ENCODE measurements around the gene SPHK2. TPM values are rescaled to one million over a fixed set of nuclear protein-coding genes. Genes with fewer than 3 reads are reported as not detected.
"Not testable (repeated sequence)": the region's sequence is repeated elsewhere in the genome, so short reads cannot be mapped to it uniquely, and the experiment has no call there.

Gene SPHK2
- 8.9 and 21.2 TPM in 2 replicates for total RNA-seq

DNA sequence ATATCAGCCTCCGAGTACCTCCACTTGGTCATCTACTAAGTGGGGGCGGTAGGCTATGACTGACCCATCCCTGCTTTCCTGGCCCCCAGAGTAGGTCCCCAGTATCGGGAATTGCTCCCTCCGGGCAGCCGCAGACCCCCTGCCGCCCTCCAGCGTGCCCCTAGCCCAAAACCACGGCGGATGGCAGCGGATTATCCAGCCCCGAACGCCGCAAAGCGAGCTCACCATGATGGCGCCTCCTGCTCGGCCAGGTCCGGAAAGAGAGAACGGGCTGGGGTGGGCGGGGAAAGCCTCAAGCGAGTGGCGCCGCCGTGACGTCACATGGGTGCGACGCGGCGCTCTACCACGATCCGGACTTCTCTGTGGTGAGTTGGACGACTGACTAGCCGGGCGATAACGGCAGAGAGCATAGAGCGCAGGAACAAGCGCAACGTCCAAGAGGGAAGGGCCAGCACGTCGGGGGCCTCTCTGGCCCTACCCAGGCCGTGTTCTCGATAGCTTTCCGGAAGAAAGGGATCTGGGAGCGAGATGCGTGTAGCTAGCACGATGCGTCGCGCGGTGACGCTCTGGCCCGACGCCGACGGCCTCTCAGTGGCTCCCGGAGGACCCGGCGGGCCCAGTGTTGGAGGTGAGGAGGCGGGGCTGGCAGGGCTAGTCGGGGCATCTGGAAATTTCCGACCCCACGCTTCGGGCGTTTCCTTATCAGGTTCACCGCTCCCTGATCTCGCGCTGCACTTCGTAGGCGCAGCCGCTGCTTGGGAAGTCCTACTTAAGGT, at the start of gene SPHK2, which contains the start of gene RPL18:
TSS of gene SPHK2 (plus strand) at position 591 of the 776 bp plus-strand sequence. CDS start 1,009 bp downstream, outside the sequence.
TSS of gene RPL18 (minus strand) at position 263 of the 776 bp plus-strand sequence. CDS start at position 228, 35 bp downstream.
- peak; percentile 96 for DNase-seq (ENCODE audit: extremely low read depth, low read depth, low spot score)

GRCh38 chr19:48569814-48570213, 49.5 kb upstream of the SPHK2 start:
- no peak for DNase-seq (ENCODE audit: extremely low read depth, low read depth, low spot score)

GRCh38 chr19:48571378-48572162, 47.7 kb upstream of the SPHK2 start:
- no peak for DNase-seq (ENCODE audit: extremely low read depth, low read depth, low spot score)

DNA sequence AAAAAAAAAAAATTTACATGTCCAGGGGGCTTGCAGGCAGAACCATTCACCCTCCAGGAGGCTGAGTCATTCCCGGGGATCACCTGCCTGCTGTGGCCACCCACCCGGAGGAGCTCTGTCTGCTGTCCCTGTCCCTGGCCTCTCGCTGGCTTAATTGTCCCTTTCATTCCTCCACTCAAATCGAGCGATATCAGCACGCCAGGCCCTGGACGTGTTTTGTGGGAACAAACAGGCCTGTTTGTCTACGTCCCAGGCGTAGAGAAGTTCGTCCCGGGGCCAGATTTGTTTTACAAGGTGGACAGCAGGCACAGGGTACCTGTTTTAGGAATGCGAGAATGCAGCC, 46.2 kb upstream of the SPHK2 start:
- DNase-seq (ENCODE audit: extremely low read depth, low read depth, low spot score) = no peak

GRCh38 chr19:48575931-48576622, 43.2 kb upstream of the SPHK2 start:
- no peak for DNase-seq (ENCODE audit: extremely low read depth, low read depth, low spot score)

GRCh38 chr19:48577908-48578307, 41.4 kb upstream of the SPHK2 start:
- DNase-seq (ENCODE audit: extremely low read depth, low read depth, low spot score) = not testable (repeated sequence)

GRCh38 chr19:48578891-48579290, 40.4 kb upstream of the SPHK2 start:
- no peak for DNase-seq (ENCODE audit: extremely low read depth, low read depth, low spot score)

DNA sequence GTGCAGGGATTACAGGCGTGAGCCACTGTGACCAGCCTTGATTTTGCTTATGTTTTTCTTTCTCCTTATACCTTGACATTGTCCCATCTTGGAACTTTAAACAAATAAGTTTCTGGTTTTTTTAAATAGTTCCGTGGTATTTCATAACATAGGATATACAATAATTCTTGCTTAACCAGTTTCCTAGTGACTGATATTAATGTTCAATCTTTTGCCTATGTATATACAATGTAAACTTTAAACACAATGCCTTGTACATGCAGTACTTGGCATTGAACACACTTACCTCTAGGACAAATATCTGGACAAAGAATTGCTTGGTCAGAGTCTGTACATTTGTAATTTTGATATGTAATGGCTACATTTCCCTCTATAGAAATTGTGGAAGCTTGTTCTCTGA, 37.1 kb upstream of the SPHK2 start:
- no peak for DNase-seq (ENCODE audit: extremely low read depth, low read depth, low spot score)

GRCh38 chr19:48587387-48587786, 31.9 kb upstream of the SPHK2 start:
- DNase-seq (ENCODE audit: extremely low read depth, low read depth, low spot score) = no peak

- peak; percentile 31 for DNase-seq (ENCODE audit: extremely low read depth, low read depth, low spot score)
These were observed 30.5 kb upstream of the SPHK2 start for GRCh38 chr19:48588670-48589401.

DNA sequence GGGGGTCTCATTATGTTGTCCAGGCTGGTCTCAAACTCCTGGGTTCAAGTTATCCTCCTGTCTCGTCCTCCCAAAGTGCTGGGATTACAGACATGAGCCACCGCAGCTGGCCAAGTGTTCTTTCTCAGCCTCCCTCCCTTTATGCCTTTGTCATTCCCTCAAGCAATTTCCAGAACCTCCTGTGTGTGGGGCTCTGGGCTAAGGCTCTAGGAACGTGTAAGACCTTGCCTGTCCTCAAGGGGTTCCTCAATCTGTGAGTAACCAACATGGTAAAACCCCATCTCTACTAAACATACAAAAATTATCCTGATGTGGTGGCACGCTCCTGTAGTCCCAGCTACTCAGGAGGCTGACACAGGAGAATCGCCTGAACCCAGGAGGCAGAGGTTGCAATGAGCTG, 28.3 kb upstream of the SPHK2 start:
- DNase-seq (ENCODE audit: extremely low read depth, low read depth, low spot score) = no peak

DNA sequence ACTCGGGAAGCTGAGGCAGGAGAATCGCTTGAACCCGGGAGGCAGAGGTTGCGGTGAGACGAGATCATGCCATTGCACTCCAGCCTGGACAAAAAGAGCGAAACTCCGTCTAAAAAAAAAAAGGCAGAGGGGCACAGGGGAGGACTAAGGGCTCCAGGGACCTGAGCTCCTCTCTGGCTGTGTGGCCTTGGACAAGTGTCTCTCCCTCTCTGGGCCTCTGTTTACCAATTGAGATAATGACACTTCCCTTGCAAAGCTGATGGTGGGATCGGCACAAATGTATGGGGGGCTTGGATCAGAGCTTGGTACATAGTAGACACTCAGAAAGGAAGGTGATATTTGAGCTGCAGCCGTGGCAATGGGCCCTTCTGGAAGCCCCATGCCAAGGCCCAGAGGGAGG, 24.1 kb upstream of the SPHK2 start:
- no peak for DNase-seq (ENCODE audit: extremely low read depth, low read depth, low spot score)

GRCh38 chr19:48595833-48596232, 23.5 kb upstream of the SPHK2 start:
- no peak for DNase-seq (ENCODE audit: extremely low read depth, low read depth, low spot score)

GRCh38 chr19:48596237-48596636, 23.1 kb upstream of the SPHK2 start:
- no peak for DNase-seq (ENCODE audit: extremely low read depth, low read depth, low spot score)

- DNase-seq (ENCODE audit: extremely low read depth, low read depth, low spot score) = no peak
These were observed 22.4 kb upstream of the SPHK2 start for GRCh38 chr19:48596679-48597465.

DNA sequence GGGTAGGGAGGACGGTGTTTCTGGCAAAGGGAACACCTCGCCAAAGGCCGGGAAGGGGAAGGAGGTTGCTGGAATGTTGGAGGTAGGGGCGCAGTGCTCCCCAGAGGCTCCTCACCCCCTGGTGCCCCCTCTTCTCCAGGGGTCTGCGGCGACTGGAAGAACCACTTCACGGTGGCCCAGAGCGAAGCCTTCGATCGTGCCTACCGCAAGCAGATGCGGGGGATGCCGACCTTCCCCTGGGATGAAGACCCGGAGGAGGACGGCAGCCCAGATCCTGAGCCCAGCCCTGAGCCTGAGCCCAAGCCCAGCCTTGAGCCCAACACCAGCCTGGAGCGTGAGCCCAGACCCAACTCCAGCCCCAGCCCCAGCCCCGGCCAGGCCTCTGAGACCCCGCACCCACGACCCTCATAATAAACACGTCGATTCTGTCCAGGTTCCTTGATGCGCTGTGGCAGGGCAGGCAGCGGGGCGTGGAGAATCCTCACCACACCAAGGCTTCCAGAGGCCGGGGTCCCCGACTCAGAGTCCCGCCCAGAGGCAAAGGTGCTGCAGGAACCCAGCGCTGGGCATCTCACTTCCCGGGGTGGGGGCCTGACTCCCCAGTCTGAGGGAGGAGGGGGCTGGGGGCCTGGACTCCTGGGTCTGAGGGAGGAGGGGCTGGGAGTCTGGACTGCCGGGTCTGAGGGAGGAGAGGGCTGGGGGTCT, 20.2 kb upstream of the SPHK2 start:
- no peak for DNase-seq (ENCODE audit: extremely low read depth, low read depth, low spot score)

DNA sequence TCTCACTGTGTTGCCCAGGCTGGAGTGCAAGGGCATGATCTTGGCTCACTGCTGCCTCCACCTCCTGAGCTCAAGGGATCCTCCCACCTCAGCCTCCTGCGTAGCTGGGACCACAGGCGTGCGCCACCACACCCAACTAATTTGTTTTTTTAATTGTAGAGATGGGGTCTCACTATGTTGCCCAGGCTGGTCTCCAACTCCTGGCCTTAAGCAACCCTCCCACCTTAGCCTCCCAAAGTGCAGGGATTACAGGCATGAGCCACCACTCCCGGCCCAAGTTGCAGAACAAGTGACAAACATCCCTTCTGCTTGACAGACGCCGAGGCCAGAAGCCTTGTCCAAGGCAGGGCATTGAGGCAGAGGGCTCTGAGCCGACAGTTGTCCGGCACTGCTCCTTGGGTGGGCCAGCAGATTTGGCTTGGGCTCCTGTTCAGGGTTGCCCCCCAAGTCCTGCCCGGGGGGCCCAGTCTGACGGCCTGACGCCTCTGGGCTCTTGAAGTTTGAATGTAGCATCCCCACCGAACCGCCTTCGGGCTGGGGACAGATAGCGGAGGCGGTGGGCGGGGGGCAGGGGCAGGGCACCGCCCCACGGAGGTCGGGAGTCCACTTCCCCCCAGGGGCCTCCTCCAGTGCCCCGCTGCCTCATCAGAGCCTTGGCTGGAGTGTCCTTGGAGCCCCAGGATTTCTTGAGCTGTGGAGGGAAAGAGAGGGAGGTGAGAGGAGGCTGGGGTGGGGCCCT, 18.5 kb upstream of the SPHK2 start:
- no peak for DNase-seq (ENCODE audit: extremely low read depth, low read depth, low spot score)

GRCh38 chr19:48603001-48603400, 16.3 kb upstream of the SPHK2 start:
- DNase-seq (ENCODE audit: extremely low read depth, low read depth, low spot score) = no peak

DNA sequence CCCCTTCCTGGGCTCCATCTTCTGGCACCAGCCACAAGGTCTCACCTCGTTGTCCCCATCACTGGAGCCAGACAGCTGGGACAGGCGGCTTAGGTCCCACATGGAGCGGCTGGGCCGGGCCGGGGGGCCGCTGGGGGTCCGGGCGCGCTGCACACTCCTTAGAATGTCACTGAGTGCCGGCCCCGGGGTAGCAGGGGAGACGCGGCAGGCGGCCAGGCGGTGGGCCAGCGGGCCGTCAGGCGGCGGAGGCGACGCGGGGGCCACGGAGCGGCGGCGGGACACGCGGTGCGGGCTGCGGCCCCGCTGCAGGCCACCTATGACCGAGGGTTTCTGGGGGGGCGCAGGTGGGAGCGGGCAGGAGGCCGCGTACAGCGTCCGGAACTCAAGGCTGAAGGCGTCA, 15.9 kb upstream of the SPHK2 start:
- DNase-seq (ENCODE audit: extremely low read depth, low read depth, low spot score) = no peak

Measured in glomerular endothelial cell (primary cell).